Mesenchymal stem cell (in vitro differentiated cells and primary cell): Measurements from ENCODE around the gene MTMR1.
A peak's percentile ranks its signal among the peaks of the same experiment; 100 is the strongest.

ENCODE experiments used
- DNase-seq: peaks from one replicate; pipeline ENCODE4 v3.0.0-alpha.2; 2013
- H2AFZ ChIP-seq: one replicate; pipeline ENCODE4 v1.6.1; 2013; ENCODE audit warnings: low read depth, mild to moderate bottlenecking, control low read depth, inconsistent platforms, low read length, moderate library complexity
- H2AK5ac ChIP-seq: 2 replicates; pipeline ENCODE4 v1.6.1; 2013; ENCODE audit warnings: low read length, moderate library complexity, mild to moderate bottlenecking, inconsistent platforms; ENCODE audit not compliant: severe bottlenecking
- H2BK120ac ChIP-seq: one replicate; pipeline ENCODE4 v1.6.1; 2013; ENCODE audit warnings: low read depth, mild to moderate bottlenecking, inconsistent platforms, low read length, moderate library complexity
- H2BK12ac ChIP-seq, 2 experiments: one replicate each; pipeline ENCODE4 v1.6.1; 2013; ENCODE audit warnings: inconsistent platforms in 2 of 2, low read length in 2 of 2, mild to moderate bottlenecking in 2 of 2, moderate library complexity in 2 of 2, control low read depth in 1 of 2
- H2BK15ac ChIP-seq: one replicate; pipeline ENCODE4 v1.6.1; 2013; ENCODE audit warnings: mild to moderate bottlenecking, low read depth, inconsistent platforms; ENCODE audit not compliant: poor library complexity, severe bottlenecking
- H2BK5ac ChIP-seq: 2 replicates; pipeline ENCODE4 v1.6.1; 2013; ENCODE audit warnings: low read depth, mild to moderate bottlenecking, low read length, control low read depth, inconsistent platforms; ENCODE audit not compliant: poor library complexity, severe bottlenecking
- H3K14ac ChIP-seq, 2 experiments: one replicate each; pipeline ENCODE4 v1.6.1; 2013; ENCODE audit warnings: inconsistent platforms in 2 of 2, low read length in 2 of 2, control low read depth in 1 of 2, mild to moderate bottlenecking in 1 of 2, moderate library complexity in 1 of 2
- H3K18ac ChIP-seq, 2 experiments: one replicate each; pipeline ENCODE4 v1.6.1; 2013; ENCODE audit warnings: inconsistent platforms in 2 of 2, low read length in 2 of 2, control low read depth in 1 of 2, low read depth in 1 of 2, mild to moderate bottlenecking in 1 of 2
- H3K23ac ChIP-seq, 2 experiments: one replicate each; pipeline ENCODE4 v1.6.1; 2013; ENCODE audit warnings: inconsistent platforms in 2 of 2, low read length in 2 of 2, mild to moderate bottlenecking in 2 of 2, moderate library complexity in 2 of 2, control low read depth in 1 of 2
- H3K27ac ChIP-seq: 2 replicates; pipeline ENCODE4 v1.5.1; 2013; ENCODE audit warnings: mild to moderate bottlenecking, moderate library complexity, low read length, control low read depth, inconsistent platforms; ENCODE audit not compliant: poor library complexity, severe bottlenecking
- H3K27me3 ChIP-seq, 2 experiments: 2 replicates each; pipeline versions ENCODE4 v1.6.1 to v1.7.0; 2013; ENCODE audit warnings: low read length in 2 of 2, mild to moderate bottlenecking in 2 of 2, moderate library complexity in 2 of 2, control low read depth in 1 of 2, inconsistent platforms in 1 of 2; ENCODE audit not compliant: control insufficient read depth in 1 of 2, insufficient read depth in 1 of 2
- H3K36me3 ChIP-seq, 2 experiments: 2 replicates each; pipeline versions ENCODE4 v1.6.1 to v1.7.0; 2013; ENCODE audit warnings: low read length in 2 of 2, control low read depth in 1 of 2, inconsistent platforms in 1 of 2, low read depth in 1 of 2, mild to moderate bottlenecking in 1 of 2; ENCODE audit not compliant: insufficient read depth in 2 of 2, control insufficient read depth in 1 of 2
- H3K4ac ChIP-seq, 2 experiments: one replicate each; pipeline ENCODE4 v1.6.1; 2013; ENCODE audit warnings: inconsistent platforms in 2 of 2, low read length in 2 of 2, mild to moderate bottlenecking in 2 of 2, moderate library complexity in 2 of 2, control low read depth in 1 of 2, low read depth in 1 of 2
- H3K4me1 ChIP-seq: 2 replicates; pipeline ENCODE4 v1.6.1; 2013; ENCODE audit warnings: low read depth, low read length, control low read depth; ENCODE audit not compliant: control insufficient read depth, insufficient read depth
- H3K4me2 ChIP-seq: 2 replicates; pipeline ENCODE4 v1.6.1; 2013; ENCODE audit warnings: low read length, mild to moderate bottlenecking, inconsistent platforms; ENCODE audit not compliant: poor library complexity, severe bottlenecking
- H3K4me3 ChIP-seq, 2 experiments: 2 replicates each; pipeline versions ENCODE4 v1.5.1 to v1.7.0; 2013; ENCODE audit warnings: low read length in 2 of 2, mild to moderate bottlenecking in 2 of 2, control low read depth in 1 of 2, low read depth in 1 of 2; ENCODE audit not compliant: insufficient read depth in 1 of 2
- H3K79me1 ChIP-seq: replicated peaks from 2 replicates; pipeline ENCODE4 v1.6.1; 2013; ENCODE audit warnings: mild to moderate bottlenecking, control low read depth, low read length, inconsistent platforms; ENCODE audit not compliant: poor library complexity, severe bottlenecking
- H3K9ac ChIP-seq: 2 replicates; pipeline ENCODE4 v1.7.0; 2013; ENCODE audit warnings: mild to moderate bottlenecking, low read length, moderate library complexity
- H3K9me3 ChIP-seq: 2 replicates; pipeline ENCODE4 v1.7.0; 2013; ENCODE audit warnings: mild to moderate bottlenecking, low read length; ENCODE audit not compliant: control insufficient read depth
- H4K8ac ChIP-seq: one replicate; pipeline ENCODE4 v1.6.1; 2013; ENCODE audit warnings: inconsistent platforms, mild to moderate bottlenecking, low read length, moderate library complexity
- H4K91ac ChIP-seq: one replicate; pipeline ENCODE4 v1.6.1; 2013; ENCODE audit warnings: mild to moderate bottlenecking, low read length, inconsistent platforms
- WGBS: methylation state at CpG from one replicate; pipeline ENCODE4 v1.1.7; 2013; ENCODE audit warnings: mixed read lengths; 5-methylcytosine and 5-hydroxymethylcytosine counted together

The MTMR1 gene

GRCh38 chrX:150767045-150767395, 73.8 kb downstream of the MTMR1 start:
- Histone ChIP-seq H2AK5ac (no peak overlapping the region), H3K4me3 (no peak overlapping the region), H3K9me3 (no peaks in the 10 kb centered on the region), H3K27ac (peak overlapping the region; percentile 47), H2BK120ac (peak overlapping the region; percentile 19), H3K23ac (peak overlapping the region in 1 of 2 experiments; percentile 50), H3K4me1 (peaks cover 15% of the 10 kb centered on the region), H3K79me1 (peaks cover 1% of the 10 kb centered on the region), H2BK12ac (peak overlapping the region; percentile 77 to 83), H2BK5ac (no peak overlapping the region), H4K91ac (peak overlapping the region; percentile 75), H3K18ac (peak overlapping the region; percentile 46 to 70), H3K4ac (peak overlapping the region in 1 of 2 experiments; percentile 24), H4K8ac (peak overlapping the region; percentile 52), H2BK15ac (no peak overlapping the region), H3K9ac (no peak overlapping the region), H3K14ac (peak overlapping the region in 1 of 2 experiments; percentile 7), H3K4me2 (no peak overlapping the region), H2AFZ (no peak overlapping the region), H3K36me3 (peaks cover 6 to 65% of the 10 kb centered on the region in 2 experiments), H3K27me3 (peaks cover 0 to 3% of the 10 kb centered on the region in 2 experiments)
- 92% methylated on average over 8 of the region's 9 CpGs for WGBS
- no peak for DNase-seq

GRCh38 chrX:150767475-150768131, 74.4 kb downstream of the MTMR1 start:
- Histone ChIP-seq H3K27me3 (peaks cover 0 to 3% of the 10 kb centered on the region in 2 experiments), H3K9ac (no peak overlapping the region), H3K27ac (peak overlapping the region; percentile 47), H3K14ac (peak overlapping the region in 1 of 2 experiments; percentile 7), H3K4me3 (no peak overlapping the region), H3K79me1 (peaks cover 1% of the 10 kb centered on the region), H2BK5ac (no peak overlapping the region), H2BK12ac (peak overlapping the region in 1 of 2 experiments; percentile 77), H2BK15ac (no peak overlapping the region), H2AFZ (no peak overlapping the region), H2AK5ac (no peak overlapping the region), H4K8ac (peak overlapping the region; percentile 52), H3K9me3 (no peaks in the 10 kb centered on the region), H3K4ac (peak overlapping the region; percentile 17 to 75), H4K91ac (peak overlapping the region; percentile 89), H3K4me1 (peaks cover 16% of the 10 kb centered on the region), H3K23ac (no peak overlapping the region), H3K18ac (peak overlapping the region; percentile 46 to 83), H3K36me3 (peaks cover 6 to 59% of the 10 kb centered on the region in 2 experiments), H2BK120ac (no peak overlapping the region), H3K4me2 (no peak overlapping the region)
- peak; percentile 95 for DNase-seq
- WGBS = 42% methylated on average over 15 of the region's 17 CpGs

- no peak overlapping the region for H3K4me2 ChIP-seq
- no peak overlapping the region for H3K4me3 ChIP-seq
- H3K79me1 ChIP-seq = peaks cover 1% of the 10 kb centered on the region
- no peak overlapping the region for H2AK5ac ChIP-seq
- peak overlapping the region in 1 of 2 experiments; percentile 17 for H3K4ac ChIP-seq
- H2BK120ac ChIP-seq = no peak overlapping the region
- peak overlapping the region; percentile 46 to 83 for H3K18ac ChIP-seq
- WGBS = 93% methylated on average over 10 of the region's 10 CpGs
- H3K23ac ChIP-seq = no peak overlapping the region
- peak; percentile 26 for DNase-seq
- H3K14ac ChIP-seq = no peak overlapping the region
- H3K27ac ChIP-seq = no peak overlapping the region
- H2AFZ ChIP-seq = no peak overlapping the region
- no peak overlapping the region for H2BK12ac ChIP-seq
- H3K9ac ChIP-seq = no peak overlapping the region
- H2BK15ac ChIP-seq = no peak overlapping the region
- no peaks in the 10 kb centered on the region for H3K9me3 ChIP-seq
- H4K91ac ChIP-seq = no peak overlapping the region
- H3K4me1 ChIP-seq = peaks cover 16% of the 10 kb centered on the region
- peaks cover 4 to 57% of the 10 kb centered on the region in 2 experiments for H3K36me3 ChIP-seq
- peaks cover 0 to 3% of the 10 kb centered on the region in 2 experiments for H3K27me3 ChIP-seq
- no peak overlapping the region for H2BK5ac ChIP-seq
- H4K8ac ChIP-seq = no peak overlapping the region
Measured at GRCh38 chrX:150768132-150768485, 74.9 kb downstream of the MTMR1 start.

- H2AFZ ChIP-seq = no peak overlapping the region
- H4K91ac ChIP-seq = no peak overlapping the region
- H3K27me3 ChIP-seq = peaks cover 0 to 3% of the 10 kb centered on the region in 2 experiments
- H3K4me2 ChIP-seq = no peak overlapping the region
- no peak overlapping the region for H4K8ac ChIP-seq
- peaks cover 16% of the 10 kb centered on the region for H3K4me1 ChIP-seq
- no peak overlapping the region for H3K27ac ChIP-seq
- H2BK12ac ChIP-seq = peak overlapping the region in 1 of 2 experiments; percentile 42
- H2AK5ac ChIP-seq = no peak overlapping the region
- H3K14ac ChIP-seq = no peak overlapping the region
- H3K36me3 ChIP-seq = peaks cover 0 to 52% of the 10 kb centered on the region in 2 experiments
- H3K79me1 ChIP-seq = peaks cover 1% of the 10 kb centered on the region
- H3K9me3 ChIP-seq = no peaks in the 10 kb centered on the region
- 99% methylated on average over 17 of the region's 19 CpGs for WGBS
- no peak overlapping the region for H2BK15ac ChIP-seq
- H3K9ac ChIP-seq = no peak overlapping the region
- no peak overlapping the region for H3K4ac ChIP-seq
- peak overlapping the region; percentile 26 to 83 for H3K18ac ChIP-seq
- no peak overlapping the region for H2BK120ac ChIP-seq
- no peak overlapping the region for H3K4me3 ChIP-seq
- H3K23ac ChIP-seq = no peak overlapping the region
- DNase-seq = no peak
- H2BK5ac ChIP-seq = no peak overlapping the region
Measured at GRCh38 chrX:150768580-150769190, 75.5 kb downstream of the MTMR1 start.
